Measurements from ENCODE around the gene PLXNA4. TPM values are rescaled to one million over a fixed set of nuclear protein-coding genes. Genes with fewer than 3 reads are reported as not detected.

PLXNA4 gene
- total and polyA plus RNA-seq, 9 of the 15 experiments (the other 6 are each of a cell fraction or from before 2014, with no cell fraction given) = under 0.01 to 0.09 TPM; not detected in 7

- H3K9me3 ChIP-seq (replicated peaks; ENCODE audit: control insufficient read depth, insufficient read depth, low read depth, low read length) = no peaks in the 10 kb centered on the region
- TF ChIP-seq MIER1 (IDR thresholded peaks at IDR 0.05; ENCODE audit: low read depth) (no peak), BCLAF1 (IDR thresholded peaks at IDR 0.05; ENCODE audit: borderline replicate concordance in 1 of 2, control insufficient read depth in 1 of 2, low read depth in 2 of 2, low read length in 1 of 2) (no peak), MECOM (CRISPR knock-in tag; IDR thresholded peaks at IDR 0.05) (no peak), TAL1 (IDR thresholded peaks at IDR 0.05) (no peak), CBX3 (IDR thresholded peaks at IDR 0.05; ENCODE audit: borderline replicate concordance in 1 of 2, low read length in 2 of 2) (no peak), ZBTB33 (CRISPR knock-in tag; IDR thresholded peaks at IDR 0.05) (no peak)
- no TSS peak for BruUV-seq (replicated peaks)
- no peaks in the 10 kb centered on the region for H3K79me2 ChIP-seq (ENCODE audit: control insufficient read depth, insufficient read depth, low read length)
- H3K4me2 ChIP-seq (ENCODE audit: insufficient read depth, low read length) = no peak overlapping the region
- H3K4me3 ChIP-seq = no peak overlapping the region
- no peaks in the 10 kb centered on the region; the same call in none of the 2 replicates for H4K20me1 ChIP-seq (replicated peaks; ENCODE audit: control insufficient read depth, insufficient read depth, low read length)
- H3K4me1 ChIP-seq (replicated peaks in 1 of 2; ENCODE audit: control insufficient read depth in 2 of 2, insufficient read depth in 2 of 2, low read length in 2 of 2) = no peaks in the 10 kb centered on the region
- ChIA-PET CTCF (ENCODE audit: low intra/inter-chr PET ratio) (no interaction called here), POLR2A (interaction anchor here (0.6 kb wide), 1 partner anchor 48 kb away, joined by 4 read pairs; no protein-coding TSS in a partner anchor)
- no peaks in the 10 kb centered on the region for H3K9me1 ChIP-seq (ENCODE audit: control insufficient read depth, insufficient read depth, low read length)
- no peak overlapping the region for H2AFZ ChIP-seq (ENCODE audit: low read depth, low read length)
- ATAC-seq (no peak), DNase-seq (ENCODE audit: extremely low read depth in 1 of 4, low spot score in 3 of 4) (no peak), FAIRE-seq (no peak)
- no peaks in the 10 kb centered on the region for H3K36me3 ChIP-seq (ENCODE audit: control insufficient read depth, insufficient read depth, low read length)
- intact Hi-C loops (cut with micrococcal nuclease) (no loop called here), in situ Hi-C loops (cut with MboI) (no loop called here)
- H3K27ac ChIP-seq (ENCODE audit: extremely low read depth, low read depth, low read length) = no peak overlapping the region
- 0% methylated on average over 3 of the region's 3 CpGs for WGBS (ENCODE audit: insufficient coverage, low coverage, missing lambda C conversion rate)
- H3K27me3 ChIP-seq (ENCODE audit: control insufficient read depth in 2 of 2, insufficient read depth in 2 of 2, low read length in 2 of 2) = no peaks in the 10 kb centered on the region
- H3K9ac ChIP-seq (ENCODE audit: insufficient read depth in 1 of 2, low read depth in 2 of 2, low read length in 2 of 2) = no peak overlapping the region
Measured at GRCh38 chr7:132191418-132191817, 384.9 kb downstream of the PLXNA4 start.
